ENCODE measurements around the gene S100Z.
"Not testable (repeated sequence)": the region's sequence is repeated elsewhere in the genome, so short reads cannot be mapped to it uniquely, and the experiment has no call there.

S100Z gene

GRCh38 chr5:76944638-76945037 is 94.8 kb downstream of the S100Z start:
- Mint-ChIP-seq H3K36me3 (peaks cover 6% of the 10 kb centered on the region), H3K4me1 (no peaks in the 10 kb centered on the region), H3K27me3 (peaks cover 43% of the 10 kb centered on the region), H3K9me3 (peaks cover 3% of the 10 kb centered on the region), H3K27ac (no peak overlapping the region), H3K4me3 (no peak overlapping the region)
- ATAC-seq: no peak

- peaks cover 43% of the 10 kb centered on the region for H3K27me3 Mint-ChIP-seq
- H3K27ac Mint-ChIP-seq, H3K36me3 Mint-ChIP-seq, H3K4me1 Mint-ChIP-seq, H3K4me3 Mint-ChIP-seq, H3K9me3 Mint-ChIP-seq, ATAC-seq: not testable (repeated sequence)
These were observed 95.4 kb downstream of the S100Z start for GRCh38 chr5:76945238-76945637.

GRCh38 chr5:76946090-76946489 is 96.3 kb downstream of the S100Z start:
- peaks cover 46% of the 10 kb centered on the region for H3K27me3 Mint-ChIP-seq
- no peak for ATAC-seq
- no peaks in the 10 kb centered on the region for H3K4me1 Mint-ChIP-seq
- H3K9me3 Mint-ChIP-seq: peaks cover 3% of the 10 kb centered on the region
- H3K4me3 Mint-ChIP-seq: no peak overlapping the region
- no peak overlapping the region for H3K27ac Mint-ChIP-seq
- peaks cover 5% of the 10 kb centered on the region for H3K36me3 Mint-ChIP-seq

- H3K4me1 Mint-ChIP-seq: no peaks in the 10 kb centered on the region
- peaks cover 52% of the 10 kb centered on the region for H3K27me3 Mint-ChIP-seq
- H3K27ac Mint-ChIP-seq: no peak overlapping the region
- no peaks in the 10 kb centered on the region for H3K9me3 Mint-ChIP-seq
- ATAC-seq: no peak
- no peak overlapping the region for H3K4me3 Mint-ChIP-seq
- no peaks in the 10 kb centered on the region for H3K36me3 Mint-ChIP-seq
These were observed 97.3 kb downstream of the S100Z start for GRCh38 chr5:76947082-76947503.

GRCh38 chr5:76952795-76953536 is 103.2 kb downstream of the S100Z start, which contains the start of gene CRHBP:
CRHBP (plus strand) TSS chr5:76953045; CDS start chr5:76953135, 90 bp downstream.
- Mint-ChIP-seq H3K27ac (no peak within 1 kb of the TSS), H3K4me1 (peaks cover 9% of the 10 kb centered on the region), H3K9me3 (no peaks in the 10 kb centered on the region), H3K36me3 (no peaks in the 10 kb centered on the region), H3K27me3 (peaks cover 41% of the 10 kb centered on the region), H3K4me3 (peak within 1 kb of the TSS; percentile 21)
- ATAC-seq: peak; percentile 34

- Mint-ChIP-seq H3K27ac (no peak overlapping the region), H3K4me1 (peaks cover 10% of the 10 kb centered on the region), H3K36me3 (no peaks in the 10 kb centered on the region), H3K4me3 (peak overlapping the region; percentile 21), H3K27me3 (peaks cover 41% of the 10 kb centered on the region), H3K9me3 (no peaks in the 10 kb centered on the region)
- ATAC-seq: no peak
These were observed 104.0 kb downstream of the S100Z start for GRCh38 chr5:76953551-76954382.

GRCh38 chr5:76954383-76954763 is 104.6 kb downstream of the S100Z start:
- Mint-ChIP-seq H3K27me3 (peaks cover 41% of the 10 kb centered on the region), H3K4me3 (no peak overlapping the region), H3K4me1 (peaks cover 17% of the 10 kb centered on the region), H3K9me3 (no peaks in the 10 kb centered on the region), H3K27ac (no peak overlapping the region), H3K36me3 (no peaks in the 10 kb centered on the region)
- ATAC-seq: no peak

- ATAC-seq: no peak
- no peak overlapping the region for H3K4me3 Mint-ChIP-seq
- peaks cover 38% of the 10 kb centered on the region for H3K27me3 Mint-ChIP-seq
- no peaks in the 10 kb centered on the region for H3K36me3 Mint-ChIP-seq
- peaks cover 17% of the 10 kb centered on the region for H3K4me1 Mint-ChIP-seq
- H3K9me3 Mint-ChIP-seq: no peaks in the 10 kb centered on the region
- H3K27ac Mint-ChIP-seq: no peak overlapping the region
These were observed 106.2 kb downstream of the S100Z start for GRCh38 chr5:76956033-76956432.

- H3K27ac Mint-ChIP-seq: no peak overlapping the region
- H3K27me3 Mint-ChIP-seq: peaks cover 10% of the 10 kb centered on the region
- H3K4me1 Mint-ChIP-seq: peaks cover 8% of the 10 kb centered on the region
- no peaks in the 10 kb centered on the region for H3K9me3 Mint-ChIP-seq
- no peaks in the 10 kb centered on the region for H3K36me3 Mint-ChIP-seq
- H3K4me3 Mint-ChIP-seq: no peak overlapping the region
- ATAC-seq: no peak
These were observed 109.4 kb downstream of the S100Z start for GRCh38 chr5:76958991-76959767.

GRCh38 chr5:76960004-76960625 is 110.3 kb downstream of the S100Z start:
- peaks cover under 1% of the 10 kb centered on the region for H3K27me3 Mint-ChIP-seq
- peaks cover 8% of the 10 kb centered on the region for H3K4me1 Mint-ChIP-seq
- H3K36me3 Mint-ChIP-seq: no peaks in the 10 kb centered on the region
- H3K4me3 Mint-ChIP-seq: no peak overlapping the region
- H3K27ac Mint-ChIP-seq: no peak overlapping the region
- H3K9me3 Mint-ChIP-seq: no peaks in the 10 kb centered on the region
- ATAC-seq: peak; percentile 62

GRCh38 chr5:76964060-76964459 is 114.2 kb downstream of the S100Z start:
- Mint-ChIP-seq H3K36me3 (no peaks in the 10 kb centered on the region), H3K27ac (no peak overlapping the region), H3K27me3 (no peaks in the 10 kb centered on the region), H3K4me3 (no peak overlapping the region), H3K4me1 (peaks cover 4% of the 10 kb centered on the region), H3K9me3 (no peaks in the 10 kb centered on the region)
- no peak for ATAC-seq

Data from stimulated activated memory B cell treated with anti-CD40 and anti-IgM and Interleukin-4, amounts not matched to agents 10 μg/mL and 1 μg/mL and 100 μg/mL, for 72 hours (primary cell).